Measurements from ENCODE around the gene KIF5B.
"Not testable (repeated sequence)": the region's sequence is repeated elsewhere in the genome, so short reads cannot be mapped to it uniquely, and the experiment has no call there.

KIF5B gene

GRCh38 chr10:32056136-32057035 lies at the start of gene KIF5B:
Gene KIF5B, minus strand, starts transcription at chr10:32056425. Its CDS starts 452 bp downstream, at chr10:32055973.
- DNase-seq = peak; percentile 77

DNA sequence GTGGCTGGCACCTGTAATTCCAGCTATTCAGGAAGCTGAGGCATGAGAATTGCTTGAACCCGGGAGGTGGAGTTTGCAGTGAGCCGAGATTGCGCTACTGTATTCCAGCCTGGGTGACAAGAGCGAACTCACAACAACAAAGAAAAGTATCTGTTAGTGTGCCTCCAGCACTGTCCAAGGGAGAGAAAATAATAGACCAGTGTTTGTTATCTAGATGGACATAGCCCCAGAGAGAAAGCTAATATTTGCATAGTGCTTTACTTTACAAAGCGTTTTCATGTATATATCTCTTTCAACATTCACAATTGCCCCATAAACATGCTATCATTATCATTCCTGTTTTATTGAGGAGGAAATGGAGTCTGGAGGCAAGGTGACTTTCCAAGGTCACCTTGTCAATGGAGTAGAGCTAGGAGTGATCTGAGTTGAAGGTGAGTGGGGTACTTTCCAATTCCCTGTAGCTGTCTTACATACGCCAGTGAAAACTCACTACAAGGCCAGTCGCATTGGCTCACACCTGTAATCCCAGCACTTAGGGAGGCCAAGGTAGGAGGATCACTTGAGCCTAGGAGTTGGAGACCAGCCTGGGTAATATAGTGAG lies 49.7 kb upstream of the KIF5B start:
- DNase-seq = no peak

- no peak for DNase-seq
Observed at GRCh38 chr10:32104622-32105509, 48.6 kb upstream of the KIF5B start.

DNA sequence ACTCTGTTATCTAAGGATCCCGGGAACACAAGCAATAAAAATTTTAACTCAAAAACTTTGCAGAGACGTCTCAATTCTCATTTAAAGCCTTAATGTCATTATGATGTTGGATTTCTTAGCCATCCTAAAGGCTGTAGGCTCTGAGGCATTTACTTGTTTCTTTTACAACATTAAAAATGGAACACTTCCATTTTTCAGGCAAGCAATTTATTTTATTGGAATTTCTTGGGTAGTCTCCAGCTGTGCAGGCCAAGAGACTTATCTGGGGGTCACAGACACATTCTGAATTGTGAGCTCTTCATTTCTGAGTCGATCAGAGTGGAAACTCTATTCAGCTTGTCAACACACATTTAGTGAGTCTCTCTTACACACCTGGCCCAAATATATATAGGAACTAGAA lies 48.0 kb upstream of the KIF5B start:
- DNase-seq = no peak

DNA sequence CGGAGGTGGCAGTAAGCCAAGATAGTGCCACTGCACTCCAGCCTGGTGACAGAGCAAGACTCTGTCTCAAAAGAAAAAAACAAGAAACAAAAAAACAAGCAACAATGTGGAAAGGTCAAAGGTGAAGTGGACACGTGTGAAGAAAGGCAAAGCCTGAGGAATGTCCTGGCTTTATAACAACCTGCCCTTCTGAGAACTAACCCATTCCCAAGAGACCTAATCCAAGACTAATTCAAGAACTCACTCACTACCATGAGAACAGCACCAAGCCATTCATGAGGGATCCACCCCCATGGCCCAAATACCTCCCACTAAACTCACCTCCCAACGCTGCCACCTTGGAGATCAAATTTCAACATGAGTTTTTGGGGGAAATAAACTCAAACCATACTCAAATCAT lies 47.5 kb upstream of the KIF5B start:
- DNase-seq = no peak

- DNase-seq = not testable (repeated sequence)
Observed at GRCh38 chr10:32098566-32099259, 42.5 kb upstream of the KIF5B start.

- no peak for DNase-seq
Observed at GRCh38 chr10:32095116-32095733, 39.0 kb upstream of the KIF5B start.

DNA sequence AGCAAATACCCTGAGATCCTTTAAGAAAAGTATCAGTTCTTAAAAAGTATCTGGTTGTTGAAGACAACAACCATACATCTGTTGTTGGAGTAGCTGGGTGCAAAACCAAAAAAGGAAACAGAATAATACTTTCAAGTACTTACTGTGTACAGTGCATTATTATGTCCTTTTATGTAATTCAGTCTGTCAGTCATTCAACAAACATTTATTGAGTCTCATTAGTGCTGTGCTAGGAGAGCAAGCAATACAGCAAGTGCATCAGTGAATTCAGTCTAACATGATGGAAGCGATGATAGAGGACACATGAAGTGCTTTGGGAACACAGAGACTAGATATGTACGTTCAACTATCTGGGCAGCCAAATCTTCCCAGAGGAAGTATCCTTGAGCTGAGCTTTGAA lies 37.4 kb upstream of the KIF5B start:
- DNase-seq = no peak

GRCh38 chr10:32091046-32091445 lies 34.8 kb upstream of the KIF5B start:
- no peak for DNase-seq

- DNase-seq = no peak
Observed at GRCh38 chr10:32084185-32084851, 28.1 kb upstream of the KIF5B start.

DNA sequence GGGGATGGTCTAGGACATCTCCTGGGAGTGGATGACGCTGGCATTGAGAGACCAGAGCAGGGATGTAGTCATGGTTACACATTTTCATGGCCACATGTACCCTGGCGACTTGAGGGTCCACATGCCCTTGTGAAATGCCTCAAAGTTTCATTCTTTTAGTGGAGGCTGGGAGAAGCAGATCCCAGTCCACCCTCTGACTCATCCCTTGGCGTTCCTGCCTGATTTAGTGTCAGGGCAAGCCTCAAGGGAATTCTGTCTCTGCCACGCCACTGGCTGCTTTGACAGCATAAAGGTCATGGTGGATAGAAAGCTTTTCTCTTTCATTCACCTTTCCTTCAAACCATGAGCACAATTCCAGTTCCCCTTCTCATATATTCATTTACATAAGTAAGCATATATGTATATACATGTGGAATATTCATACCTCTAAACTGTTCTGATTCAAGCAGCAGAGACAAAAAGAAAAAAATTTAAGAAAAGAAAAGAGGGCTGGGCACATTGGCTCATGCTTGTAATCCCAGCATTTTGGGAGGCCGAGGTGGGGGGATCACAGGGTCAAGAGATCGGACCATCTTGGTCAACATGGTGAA lies 21.8 kb upstream of the KIF5B start:
- DNase-seq = no peak

GRCh38 chr10:32073659-32074058 lies 17.4 kb upstream of the KIF5B start:
- DNase-seq = no peak

- DNase-seq = no peak
Observed at GRCh38 chr10:32073128-32073527, 16.9 kb upstream of the KIF5B start.

GRCh38 chr10:32072025-32072800 lies 16.0 kb upstream of the KIF5B start:
- DNase-seq = no peak

DNA sequence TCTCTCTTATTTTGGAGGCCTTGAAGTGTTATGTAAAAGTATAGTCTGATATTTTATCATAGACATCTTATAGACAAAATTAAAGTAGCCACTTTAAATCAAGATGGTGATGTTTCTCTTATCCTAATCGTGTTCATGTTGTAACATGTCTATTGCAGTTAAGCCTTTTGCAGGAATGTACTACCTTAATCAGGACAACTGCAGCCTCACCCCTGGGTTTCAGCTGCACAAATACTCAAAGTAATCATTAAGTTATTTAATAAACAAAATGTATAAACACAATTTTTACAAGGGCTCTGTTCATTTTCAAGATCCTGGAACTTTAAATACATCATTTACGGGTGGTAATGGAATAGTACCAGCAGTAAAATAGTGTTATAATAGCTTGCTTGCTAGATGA lies 14.4 kb upstream of the KIF5B start:
- DNase-seq = no peak

DNA sequence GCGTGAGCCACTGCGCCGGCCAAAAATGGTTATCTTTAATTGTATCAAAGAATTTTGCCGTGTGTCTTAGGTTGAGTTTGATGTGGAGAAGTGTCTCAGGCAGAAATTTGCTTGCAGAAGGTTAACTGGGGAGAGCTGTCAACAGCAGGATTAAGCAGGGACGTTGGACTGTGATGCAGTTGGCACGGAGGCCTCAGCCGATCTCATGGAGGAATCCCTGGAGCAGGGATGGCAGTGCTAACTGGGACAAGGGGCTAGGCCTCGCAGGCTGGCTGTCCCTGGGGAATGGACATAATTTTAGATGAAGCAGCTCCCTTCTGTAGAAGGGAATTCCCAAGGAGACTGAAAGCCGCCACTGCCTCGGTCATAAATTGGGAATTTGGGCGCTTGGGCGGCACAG lies 12.3 kb upstream of the KIF5B start:
- no peak for DNase-seq

GRCh38 chr10:32067931-32068330 lies 11.7 kb upstream of the KIF5B start:
- DNase-seq = not testable (repeated sequence)

DNA sequence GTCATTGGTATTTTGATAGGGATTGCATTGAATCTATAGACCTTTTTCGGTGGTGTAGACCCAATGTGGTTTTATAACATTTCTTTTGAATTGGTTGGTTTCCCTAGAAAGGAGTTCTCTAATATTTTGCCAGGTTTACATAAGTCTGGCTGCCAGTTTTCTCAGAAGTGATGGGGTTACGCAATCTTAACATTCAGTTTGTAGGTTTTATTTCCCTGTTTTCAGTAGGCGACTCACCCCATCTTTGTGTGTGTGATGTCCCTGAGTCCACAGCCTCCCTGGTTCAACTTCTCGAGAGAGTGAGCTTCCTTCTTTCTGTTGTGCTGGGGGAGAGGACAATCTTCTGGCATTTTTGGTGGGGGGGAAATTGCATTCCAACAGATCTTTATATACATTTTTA lies 9.6 kb upstream of the KIF5B start:
- no peak for DNase-seq

DNA sequence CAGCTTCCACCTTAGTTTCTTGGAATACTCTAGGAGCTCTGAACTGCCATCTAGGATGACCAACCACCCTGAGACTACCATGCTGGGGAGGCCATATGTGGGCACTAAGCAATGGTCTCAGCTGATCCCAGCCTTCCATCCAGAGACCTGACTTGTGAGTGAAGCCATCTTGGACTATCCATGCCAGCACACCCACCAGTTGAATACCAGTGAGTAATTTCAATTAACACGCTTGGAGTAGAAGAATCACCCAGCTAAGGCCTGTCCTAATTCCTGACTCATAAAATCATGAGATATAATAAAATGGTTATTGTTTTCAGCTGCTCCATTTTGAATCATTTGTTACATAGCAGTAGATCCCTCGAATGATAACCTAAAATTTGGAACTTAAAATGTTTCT lies 5.2 kb upstream of the KIF5B start:
- no peak for DNase-seq

DNA sequence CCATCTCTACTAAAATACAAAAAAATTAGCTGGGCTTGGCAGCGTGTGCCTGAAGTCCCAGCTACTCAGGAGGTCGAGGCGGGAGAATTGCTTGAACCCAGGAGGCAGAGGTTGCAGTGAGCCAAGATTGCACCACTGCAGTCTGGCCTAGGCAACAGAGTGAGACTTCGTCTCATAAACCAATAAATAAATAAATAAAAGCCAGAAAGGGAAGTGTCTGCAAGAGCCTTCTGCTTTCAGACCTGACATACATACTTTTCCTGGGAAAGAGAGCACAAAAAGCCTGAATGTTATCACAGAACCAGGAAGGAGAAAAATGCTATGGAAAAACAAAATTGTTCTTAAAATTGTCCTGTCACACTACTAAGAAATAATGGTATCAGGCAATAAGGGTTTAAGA lies 4.1 kb upstream of the KIF5B start:
- DNase-seq = no peak

GRCh38 chr10:32059472-32059871 lies 3.2 kb upstream of the KIF5B start:
- DNase-seq = no peak
